K562 (cell line): ENCODE data around the gene MC1R. TPM values are rescaled to one million over a fixed set of nuclear protein-coding genes. Genes with fewer than 3 reads are reported as not detected.
A peak's percentile ranks its signal among the peaks of the same experiment; 100 is the strongest.

Experiments
- ARID3B ChIP-seq: fragments of 250-450 bp; sonication (Bioruptor Pico); IDR thresholded peaks from 2 replicates; pipeline ENCODE4 v1.4.0; 2020; ENCODE audit warnings: borderline replicate concordance
- FOXA1 ChIP-seq: fragments of 450-650 bp; IDR thresholded peaks from 2 replicates; pipeline ENCODE4 v1.6.1; 2016; ENCODE audit warnings: mild to moderate bottlenecking, borderline replicate concordance
- HDGF ChIP-seq: fragments of 450-650 bp; IDR thresholded peaks from 2 replicates; pipeline ENCODE4 v1.6.1; 2016
- MCM5 ChIP-seq: fragments of 450-650 bp; IDR thresholded peaks from 2 replicates; pipeline ENCODE4 v1.6.1; 2016; ENCODE audit warnings: low read depth
- MTA3 ChIP-seq: fragments of 450-650 bp; formaldehyde crosslinking; IDR thresholded peaks from 2 replicates; pipeline ENCODE4 v1.6.1; 2017; ENCODE audit warnings: mild to moderate bottlenecking, borderline replicate concordance
- TFAP4 ChIP-seq: sonication (generic); formaldehyde crosslinking; IDR thresholded peaks from 2 replicates; pipeline ENCODE4 v1.8.0; 2022; ENCODE audit warnings: missing genetic modification reagents, mild to moderate bottlenecking, moderate library complexity, borderline replicate concordance
- ZFX ChIP-seq: sonication (generic); formaldehyde crosslinking; IDR thresholded peaks from 2 replicates; pipeline ENCODE4 v1.8.0; 2022; ENCODE audit warnings: mild to moderate bottlenecking, missing genetic modification reagents, moderate library complexity
- ZNF324 ChIP-seq: fragments of 250-450 bp; sonication (Bioruptor Pico); IDR thresholded peaks from 2 replicates; pipeline ENCODE4 v1.4.0; 2020; ENCODE audit warnings: mild to moderate bottlenecking
- polyA plus RNA-seq, 8 experiments: library from polyadenylated mRNA; depleted of rRNA in 4 of 8; stranded (reverse) in 5 of 8; unstranded in 3 of 8; fragments of >200 nt; fragmentation: Nextera tagmentation in 2 of 8; fragmentation: Illumina TruSeq in 1 of 8; extraction: Ambion mirVana in 2 of 8; extraction: Trizol in 1 of 8; gene quantifications; 2 replicates each; pipeline versions ENCODE4 v1.2.1 to v1.2.3, GENCODE V29; 2011 to 2014; ENCODE audit warnings: inconsistent platforms in 1 of 8, missing spikeins in 1 of 8
- total RNA-seq, 7 experiments: library from RNA; depleted of rRNA in 6 of 7; stranded (reverse); fragments of >200 nt in 6 of 7; fragmentation: Illumina TruSeq in 2 of 7; extraction: Trizol in 2 of 7; gene quantifications; 2 replicates each; pipeline versions ENCODE4 v1.2.1 to v1.2.3, GENCODE V29; 2011 to 2021; ENCODE audit warnings: low replicate concordance in 1 of 7
- TF ChIP-seq, protein P1 (sequence below), 2 experiments: fragments of 450-650 bp; IDR thresholded peaks; 2 replicates each; pipeline ENCODE4 v1.6.1; 2016; ENCODE audit warnings: mild to moderate bottlenecking in 2 of 2, borderline replicate concordance in 1 of 2, low read depth in 1 of 2, moderate library complexity in 1 of 2
- TF ChIP-seq, protein P2 (sequence below): sonication (generic); formaldehyde crosslinking; IDR thresholded peaks from 2 replicates; pipeline ENCODE4 v1.9.0; 2022; ENCODE audit warnings: mild to moderate bottlenecking, missing genetic modification reagents
- TF ChIP-seq, protein P3 (sequence below): sonication (generic); formaldehyde crosslinking; IDR thresholded peaks from 2 replicates; pipeline ENCODE4 v1.5.0; 2020; ENCODE audit warnings: missing genetic modification reagents
- TF ChIP-seq, protein P4 (sequence below): IDR thresholded peaks from 3 replicates; pipeline ENCODE4 v1.6.1; 2011; ENCODE audit warnings: borderline replicate concordance, mild to moderate bottlenecking; ENCODE audit not compliant: insufficient read length, insufficient read depth

The MC1R gene
- total and polyA plus RNA-seq, 9 of the 15 experiments (the other 6 are each of a cell fraction or from before 2014, with no cell fraction given) = 0.14 to 5.3 (median 2.5) TPM; not detected in 1

GRCh38 chr16:89917773-89918452 lies 749 bp upstream of the MC1R start (continued):
- TF ChIP-seq, protein P1, sequence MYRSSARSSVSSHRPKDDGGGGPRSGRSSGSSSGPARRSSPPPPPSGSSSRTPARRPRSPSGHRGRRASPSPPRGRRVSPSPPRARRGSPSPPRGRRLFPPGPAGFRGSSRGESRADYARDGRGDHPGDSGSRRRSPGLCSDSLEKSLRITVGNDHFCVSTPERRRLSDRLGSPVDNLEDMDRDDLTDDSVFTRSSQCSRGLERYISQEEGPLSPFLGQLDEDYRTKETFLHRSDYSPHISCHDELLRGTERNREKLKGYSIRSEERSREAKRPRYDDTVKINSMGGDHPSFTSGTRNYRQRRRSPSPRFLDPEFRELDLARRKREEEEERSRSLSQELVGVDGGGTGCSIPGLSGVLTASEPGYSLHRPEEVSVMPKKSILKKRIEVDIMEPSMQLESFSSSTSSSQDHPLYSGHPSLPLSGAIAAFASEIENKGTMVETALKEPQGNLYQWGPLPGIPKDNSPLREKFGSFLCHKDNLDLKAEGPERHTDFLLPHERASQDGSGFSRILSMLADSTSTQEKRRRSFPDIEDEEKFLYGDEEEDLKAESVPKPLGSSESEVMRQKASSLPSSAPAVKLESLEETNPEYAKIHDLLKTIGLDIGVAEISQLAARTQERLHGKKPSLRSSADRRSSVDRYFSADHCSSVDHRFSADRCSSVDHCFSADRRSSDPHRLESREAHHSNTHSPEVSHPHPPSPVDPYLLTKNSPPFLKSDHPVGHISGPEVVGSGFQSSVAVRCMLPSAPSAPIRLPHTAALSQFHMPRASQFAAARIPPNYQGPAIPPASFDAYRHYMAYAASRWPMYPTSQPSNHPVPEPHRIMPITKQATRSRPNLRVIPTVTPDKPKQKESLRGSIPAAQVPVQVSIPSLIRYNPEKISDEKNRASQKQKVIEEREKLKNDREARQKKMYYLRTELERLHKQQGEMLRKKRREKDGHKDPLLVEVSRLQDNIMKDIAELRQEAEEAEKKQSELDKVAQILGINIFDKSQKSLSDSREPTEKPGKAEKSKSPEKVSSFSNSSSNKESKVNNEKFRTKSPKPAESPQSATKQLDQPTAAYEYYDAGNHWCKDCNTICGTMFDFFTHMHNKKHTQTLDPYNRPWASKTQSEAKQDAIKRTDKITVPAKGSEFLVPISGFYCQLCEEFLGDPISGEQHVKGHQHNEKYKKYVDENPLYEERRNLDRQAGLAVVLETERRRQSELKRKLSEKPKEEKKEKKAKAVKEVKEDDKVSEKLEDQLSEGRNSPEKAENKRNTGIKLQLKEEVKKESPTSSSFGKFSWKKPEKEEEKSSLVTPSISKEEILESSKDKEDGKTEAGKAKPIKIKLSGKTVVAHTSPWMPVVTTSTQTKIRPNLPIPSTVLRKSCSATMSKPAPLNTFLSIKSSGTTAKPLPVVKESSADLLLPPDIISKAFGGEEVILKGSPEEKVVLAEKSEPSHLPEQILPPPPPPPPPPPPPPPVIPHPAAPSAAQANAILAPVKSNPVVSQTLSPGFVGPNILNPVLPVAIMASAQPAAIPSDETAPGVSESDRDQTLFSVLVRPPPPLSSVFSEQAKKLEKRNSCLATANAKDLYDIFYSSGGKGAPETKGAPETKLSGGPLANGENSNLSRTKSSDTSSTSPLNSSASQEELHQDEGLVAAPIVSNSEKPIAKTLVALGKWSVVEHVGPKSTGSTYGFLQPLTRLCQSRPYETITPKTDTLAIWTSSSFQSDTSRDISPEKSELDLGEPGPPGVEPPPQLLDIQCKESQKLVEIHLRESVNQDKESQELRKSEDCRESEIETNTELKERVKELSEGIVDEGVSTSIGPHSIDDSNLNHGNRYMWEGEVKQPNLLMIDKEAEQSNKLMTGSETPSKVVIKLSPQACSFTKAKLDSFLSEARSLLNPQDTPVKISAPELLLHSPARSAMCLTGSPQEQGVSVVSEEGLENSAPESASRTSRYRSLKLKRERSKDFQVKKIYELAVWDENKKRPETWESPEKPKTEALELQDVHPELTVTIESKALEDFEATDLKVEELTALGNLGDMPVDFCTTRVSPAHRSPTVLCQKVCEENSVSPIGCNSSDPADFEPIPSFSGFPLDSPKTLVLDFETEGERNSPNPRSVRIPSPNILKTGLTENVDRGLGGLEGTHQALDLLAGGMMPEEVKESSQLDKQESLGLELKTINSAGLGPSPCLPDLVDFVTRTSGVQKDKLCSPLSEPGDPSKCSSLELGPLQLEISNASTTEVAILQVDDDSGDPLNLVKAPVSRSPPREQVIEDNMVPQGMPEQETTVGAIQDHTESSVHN (IDR thresholded peaks at IDR 0.05; ENCODE audit: borderline replicate concordance in 1 of 2, low read depth in 1 of 2) = no peak
- TF ChIP-seq, protein P2, sequence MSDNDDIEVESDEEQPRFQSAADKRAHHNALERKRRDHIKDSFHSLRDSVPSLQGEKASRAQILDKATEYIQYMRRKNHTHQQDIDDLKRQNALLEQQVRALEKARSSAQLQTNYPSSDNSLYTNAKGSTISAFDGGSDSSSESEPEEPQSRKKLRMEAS (CRISPR knock-in tag) = peak; percentile 96
- TF ChIP-seq ARID3B (CRISPR knock-in tag) = no peak
- no peak for TF ChIP-seq HDGF
- TF ChIP-seq FOXA1 = no peak
- TF ChIP-seq, protein P3, sequence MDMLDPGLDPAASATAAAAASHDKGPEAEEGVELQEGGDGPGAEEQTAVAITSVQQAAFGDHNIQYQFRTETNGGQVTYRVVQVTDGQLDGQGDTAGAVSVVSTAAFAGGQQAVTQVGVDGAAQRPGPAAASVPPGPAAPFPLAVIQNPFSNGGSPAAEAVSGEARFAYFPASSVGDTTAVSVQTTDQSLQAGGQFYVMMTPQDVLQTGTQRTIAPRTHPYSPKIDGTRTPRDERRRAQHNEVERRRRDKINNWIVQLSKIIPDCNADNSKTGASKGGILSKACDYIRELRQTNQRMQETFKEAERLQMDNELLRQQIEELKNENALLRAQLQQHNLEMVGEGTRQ (CRISPR knock-in tag) = peak; percentile 60
- TF ChIP-seq MCM5 = no peak
- no peak for TF ChIP-seq ZNF324 (CRISPR knock-in tag)
- TF ChIP-seq, protein P4, sequence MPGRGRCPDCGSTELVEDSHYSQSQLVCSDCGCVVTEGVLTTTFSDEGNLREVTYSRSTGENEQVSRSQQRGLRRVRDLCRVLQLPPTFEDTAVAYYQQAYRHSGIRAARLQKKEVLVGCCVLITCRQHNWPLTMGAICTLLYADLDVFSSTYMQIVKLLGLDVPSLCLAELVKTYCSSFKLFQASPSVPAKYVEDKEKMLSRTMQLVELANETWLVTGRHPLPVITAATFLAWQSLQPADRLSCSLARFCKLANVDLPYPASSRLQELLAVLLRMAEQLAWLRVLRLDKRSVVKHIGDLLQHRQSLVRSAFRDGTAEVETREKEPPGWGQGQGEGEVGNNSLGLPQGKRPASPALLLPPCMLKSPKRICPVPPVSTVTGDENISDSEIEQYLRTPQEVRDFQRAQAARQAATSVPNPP = no peak
- peak; percentile 57; the same call in 1 of the 2 replicates for TF ChIP-seq TFAP4 (CRISPR knock-in tag)
- peak; percentile 87 for TF ChIP-seq ZFX (CRISPR knock-in tag)
- peak; percentile 57; the same call in 1 of the 2 replicates for TF ChIP-seq MTA3
